ENCODE data around the gene ABHD17A.

Gene ABHD17A

GRCh38 chr19:1841209-1841924 lies 43.9 kb downstream of the ABHD17A start:
- no peak overlapping the region for H3K4me3 ChIP-seq (ENCODE audit: severe bottlenecking)
- peaks cover 19% of the 10 kb centered on the region for H3K36me3 ChIP-seq (ENCODE audit: low read depth)
- H3K27me3 ChIP-seq (ENCODE audit: insufficient read depth, poor library complexity, severe bottlenecking) = no peaks in the 10 kb centered on the region
- no peak overlapping the region for H3K27ac ChIP-seq (ENCODE audit: poor library complexity, severe bottlenecking)
- H3K4me1 ChIP-seq (ENCODE audit: insufficient read depth, poor library complexity, severe bottlenecking) = no peaks in the 10 kb centered on the region
- no peak for TF ChIP-seq CTCF (IDR thresholded peaks at IDR 0.05; ENCODE audit: poor library complexity, severe bottlenecking)
- DNase-seq (ENCODE audit: low spot score) (no peak), ATAC-seq (ENCODE audit: low read depth) (no peak)
- no peaks in the 10 kb centered on the region for H3K9me3 ChIP-seq (ENCODE audit: severe bottlenecking)

- H3K9me3 ChIP-seq (ENCODE audit: severe bottlenecking) = no peaks in the 10 kb centered on the region
- H3K4me3 ChIP-seq (ENCODE audit: severe bottlenecking) = no peak overlapping the region
- no peak for TF ChIP-seq CTCF (IDR thresholded peaks at IDR 0.05; ENCODE audit: poor library complexity, severe bottlenecking)
- no peaks in the 10 kb centered on the region for H3K27me3 ChIP-seq (ENCODE audit: insufficient read depth, poor library complexity, severe bottlenecking)
- H3K36me3 ChIP-seq (ENCODE audit: low read depth) = peaks cover 14% of the 10 kb centered on the region
- no peak overlapping the region for H3K27ac ChIP-seq (ENCODE audit: poor library complexity, severe bottlenecking)
- H3K4me1 ChIP-seq (ENCODE audit: insufficient read depth, poor library complexity, severe bottlenecking) = no peaks in the 10 kb centered on the region
- ATAC-seq (ENCODE audit: low read depth) (no peak), DNase-seq (ENCODE audit: low spot score) (no peak)
Measured at GRCh38 chr19:1840541-1841115, 44.7 kb downstream of the ABHD17A start.

GRCh38 chr19:1839658-1840540 lies 45.4 kb downstream of the ABHD17A start:
- Histone ChIP-seq H3K4me1 (ENCODE audit: insufficient read depth, poor library complexity, severe bottlenecking) (no peaks in the 10 kb centered on the region), H3K27me3 (ENCODE audit: insufficient read depth, poor library complexity, severe bottlenecking) (no peaks in the 10 kb centered on the region), H3K9me3 (ENCODE audit: severe bottlenecking) (no peaks in the 10 kb centered on the region), H3K4me3 (ENCODE audit: severe bottlenecking) (no peak overlapping the region), H3K27ac (ENCODE audit: poor library complexity, severe bottlenecking) (no peak overlapping the region), H3K36me3 (ENCODE audit: low read depth) (peaks cover 6% of the 10 kb centered on the region; the same call in 1 of the 2 replicates)
- DNase-seq (ENCODE audit: low spot score) (no peak), ATAC-seq (ENCODE audit: low read depth) (no peak)
- no peak for TF ChIP-seq CTCF (IDR thresholded peaks at IDR 0.05; ENCODE audit: poor library complexity, severe bottlenecking)

GRCh38 chr19:1837625-1838105 lies 47.6 kb downstream of the ABHD17A start:
- Histone ChIP-seq H3K4me3 (ENCODE audit: severe bottlenecking) (no peak overlapping the region), H3K27me3 (ENCODE audit: insufficient read depth, poor library complexity, severe bottlenecking) (no peaks in the 10 kb centered on the region), H3K36me3 (ENCODE audit: low read depth) (peaks cover 5% of the 10 kb centered on the region; the same call in 1 of the 2 replicates), H3K4me1 (ENCODE audit: insufficient read depth, poor library complexity, severe bottlenecking) (no peaks in the 10 kb centered on the region), H3K27ac (ENCODE audit: poor library complexity, severe bottlenecking) (no peak overlapping the region), H3K9me3 (ENCODE audit: severe bottlenecking) (no peaks in the 10 kb centered on the region)
- DNase-seq (ENCODE audit: low spot score) (no peak), ATAC-seq (ENCODE audit: low read depth) (no peak; the same call in none of the 3 replicates)
- TF ChIP-seq CTCF (IDR thresholded peaks at IDR 0.05; ENCODE audit: poor library complexity, severe bottlenecking) = peak; percentile 79
